SU-DHL-6 (cell line): ENCODE results near the gene ATP11A.

Experiments
- H2AFZ ChIP-seq: fragments of 200-600 bp; sonication (generic); 2 replicates; pipeline ENCODE4 v1.6.1; 2014; ENCODE audit warnings: low read depth, mild to moderate bottlenecking, moderate library complexity, mixed read lengths, antibody characterized with exemption, low read length; ENCODE audit not compliant: severe bottlenecking
- H3F3A ChIP-seq: fragments of 200-600 bp; shearing (Covaris generic); 2 replicates; pipeline ENCODE4 v1.6.0; 2016; ENCODE audit warnings: antibody characterized with exemption, mild to moderate bottlenecking; ENCODE audit not compliant: insufficient read depth
- H3K27ac ChIP-seq: fragments of 200-600 bp; sonication (generic); 2 replicates; pipeline ENCODE4 v1.5.1; 2016; ENCODE audit warnings: low read depth, mild to moderate bottlenecking, low read length, moderate library complexity, mixed read lengths
- H3K27me3 ChIP-seq: fragments of 200-600 bp; sonication (generic), shearing (Covaris generic); 2 replicates; pipeline ENCODE4 v1.6.0; 2014; ENCODE audit warnings: mild to moderate bottlenecking, low read length
- H3K36me3 ChIP-seq: fragments of 200-600 bp; sonication (generic); 2 replicates; pipeline ENCODE4 v1.6.1; 2014; ENCODE audit warnings: mild to moderate bottlenecking, low read length, mixed read lengths
- H3K4me2 ChIP-seq: fragments of 300-600, 200-600 bp; shearing (Covaris generic), sonication (generic); 2 replicates; pipeline ENCODE4 v1.6.0; 2014; ENCODE audit warnings: low read length, low read depth, mild to moderate bottlenecking; ENCODE audit not compliant: poor library complexity, severe bottlenecking
- H3K4me3 ChIP-seq: fragments of 200-600 bp; sonication (generic); 2 replicates; pipeline ENCODE4 v1.5.1; 2014; ENCODE audit warnings: antibody characterized with exemption, low read length, mild to moderate bottlenecking, mixed read lengths; ENCODE audit not compliant: insufficient read depth, poor library complexity, severe bottlenecking
- H3K79me2 ChIP-seq: fragments of 200-600 bp; sonication (generic); 2 replicates; pipeline ENCODE4 v1.6.1; 2014; ENCODE audit warnings: mild to moderate bottlenecking, low read length, moderate library complexity; ENCODE audit not compliant: insufficient read depth
- H3K9ac ChIP-seq: fragments of 200-600 bp; sonication (generic); 2 replicates; pipeline ENCODE4 v1.7.0; 2014; ENCODE audit warnings: mild to moderate bottlenecking, low read length
- H3K9me2 ChIP-seq: fragments of 200-600 bp; sonication (generic); replicated peaks from 2 replicates; pipeline ENCODE4 v1.6.1; 2014; ENCODE audit warnings: low read length; ENCODE audit not compliant: insufficient read depth
- H3K9me3 ChIP-seq: fragments of 200-600 bp; sonication (generic); 2 replicates; pipeline ENCODE4 v1.6.1; 2014; ENCODE audit warnings: low read length, mixed read lengths; ENCODE audit not compliant: insufficient read depth
- H4K20me1 ChIP-seq: fragments of 200-600 bp; sonication (generic); 2 replicates; pipeline ENCODE4 v1.6.1; 2014; ENCODE audit warnings: low read depth, mild to moderate bottlenecking, antibody characterized with exemption, low read length, moderate library complexity, mixed read lengths
- EZH2phosphoT487 ChIP-seq: fragments of 200-600 bp; sonication (generic), shearing (Covaris generic); conservative IDR thresholded peaks from 2 replicates; pipeline ENCODE4 v1.6.1; 2018; ENCODE audit warnings: mild to moderate bottlenecking, antibody characterized with exemption, low read length, moderate library complexity, mixed read lengths
- TF ChIP-seq, protein P1 (sequence below): fragments of 200-600 bp; sonication (generic); IDR thresholded peaks from one replicate; pipeline ENCODE4 v1.5.1; 2017; ENCODE audit warnings: antibody characterized with exemption, mild to moderate bottlenecking, low read length, moderate library complexity; ENCODE audit not compliant: insufficient read depth, poor library complexity, severe bottlenecking

ATP11A gene

DNA sequence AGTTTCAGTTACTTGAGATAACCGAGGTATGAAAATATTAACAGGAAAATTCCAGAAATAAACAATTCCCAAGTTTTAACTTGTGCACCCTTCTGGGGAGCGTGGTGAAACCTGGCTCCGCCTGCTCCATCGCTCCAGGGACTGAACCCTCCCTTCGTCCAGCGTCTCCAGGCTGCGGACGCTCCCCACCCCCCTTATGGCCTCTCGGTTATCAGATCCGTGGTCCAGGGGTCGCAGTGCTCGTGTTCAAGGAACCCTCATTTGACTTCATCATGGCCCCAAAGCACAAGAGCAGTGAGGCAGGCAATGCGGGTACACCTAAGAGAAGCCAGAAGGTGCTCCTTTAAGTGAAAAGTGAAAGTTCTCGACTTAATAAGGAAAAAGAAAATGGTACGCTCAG is 71.1 kb downstream of the ATP11A start:
- H3K79me2 ChIP-seq = no peaks in the 10 kb centered on the region
- no peaks in the 10 kb centered on the region for H3K9me2 ChIP-seq
- H3K4me3 ChIP-seq = no peak overlapping the region
- no peak for TF ChIP-seq EZH2phosphoT487
- TF ChIP-seq, protein P1, sequence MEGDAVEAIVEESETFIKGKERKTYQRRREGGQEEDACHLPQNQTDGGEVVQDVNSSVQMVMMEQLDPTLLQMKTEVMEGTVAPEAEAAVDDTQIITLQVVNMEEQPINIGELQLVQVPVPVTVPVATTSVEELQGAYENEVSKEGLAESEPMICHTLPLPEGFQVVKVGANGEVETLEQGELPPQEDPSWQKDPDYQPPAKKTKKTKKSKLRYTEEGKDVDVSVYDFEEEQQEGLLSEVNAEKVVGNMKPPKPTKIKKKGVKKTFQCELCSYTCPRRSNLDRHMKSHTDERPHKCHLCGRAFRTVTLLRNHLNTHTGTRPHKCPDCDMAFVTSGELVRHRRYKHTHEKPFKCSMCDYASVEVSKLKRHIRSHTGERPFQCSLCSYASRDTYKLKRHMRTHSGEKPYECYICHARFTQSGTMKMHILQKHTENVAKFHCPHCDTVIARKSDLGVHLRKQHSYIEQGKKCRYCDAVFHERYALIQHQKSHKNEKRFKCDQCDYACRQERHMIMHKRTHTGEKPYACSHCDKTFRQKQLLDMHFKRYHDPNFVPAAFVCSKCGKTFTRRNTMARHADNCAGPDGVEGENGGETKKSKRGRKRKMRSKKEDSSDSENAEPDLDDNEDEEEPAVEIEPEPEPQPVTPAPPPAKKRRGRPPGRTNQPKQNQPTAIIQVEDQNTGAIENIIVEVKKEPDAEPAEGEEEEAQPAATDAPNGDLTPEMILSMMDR = no peak
- no peak overlapping the region for H3K9ac ChIP-seq
- no peak overlapping the region for H3K27ac ChIP-seq
- H3F3A ChIP-seq = no peaks in the 10 kb centered on the region
- H4K20me1 ChIP-seq = no peaks in the 10 kb centered on the region
- no peak overlapping the region for H3K4me2 ChIP-seq
- H3K36me3 ChIP-seq = no peaks in the 10 kb centered on the region
- H2AFZ ChIP-seq = no peak overlapping the region
- peaks cover 7% of the 10 kb centered on the region; the same call in 1 of the 2 replicates for H3K9me3 ChIP-seq
- no peaks in the 10 kb centered on the region for H3K27me3 ChIP-seq

DNA sequence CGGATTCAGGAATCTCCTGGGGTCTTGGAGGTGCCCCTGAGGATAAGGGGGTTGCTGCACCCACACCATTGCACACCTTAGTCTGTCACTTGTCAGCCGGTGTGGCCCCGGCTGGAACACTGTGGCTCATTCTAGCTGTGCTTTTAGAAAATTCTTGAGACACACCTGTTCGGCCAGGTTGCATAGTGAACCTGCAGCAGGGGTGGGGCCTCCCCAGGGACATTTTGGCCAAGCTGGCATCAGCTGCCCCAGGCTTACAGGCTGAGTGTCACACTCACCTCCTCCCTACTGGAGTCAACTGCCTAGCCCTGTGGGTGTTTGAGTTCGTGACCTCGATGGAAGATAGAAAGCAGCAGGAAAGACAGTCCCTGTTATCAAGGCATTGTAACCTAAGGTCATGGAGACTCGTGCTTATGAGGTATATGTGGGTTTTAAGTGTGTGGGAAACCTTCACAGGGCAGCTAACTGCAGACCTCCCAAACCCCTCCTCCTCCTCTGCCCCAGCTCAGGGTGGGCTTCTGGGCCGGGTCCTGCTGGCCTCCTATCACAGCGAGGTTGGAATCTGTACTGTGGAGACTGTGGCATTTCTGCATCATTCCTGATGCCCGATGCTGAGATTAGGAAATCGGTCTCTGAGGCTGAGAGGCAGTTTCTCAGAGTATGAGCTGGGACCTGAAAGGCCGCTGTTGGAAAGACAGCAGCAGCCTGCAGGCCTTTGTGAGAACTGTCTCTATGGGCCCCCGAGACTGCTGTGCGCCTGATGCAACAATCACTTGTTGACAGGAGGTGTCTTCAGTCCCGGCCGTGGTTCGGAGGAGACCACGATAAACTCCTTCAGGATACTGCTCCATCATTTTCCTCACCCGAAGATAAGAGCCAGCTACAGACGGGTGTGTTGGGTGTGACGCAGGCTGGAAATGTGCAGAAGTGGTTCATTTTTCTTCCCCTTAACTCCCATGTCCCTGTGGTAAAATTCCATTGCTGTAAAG is 72.2 kb downstream of the ATP11A start:
- H3K36me3 ChIP-seq = no peaks in the 10 kb centered on the region
- H3K4me2 ChIP-seq = no peak overlapping the region
- H3K27ac ChIP-seq = no peak overlapping the region
- H3K79me2 ChIP-seq = no peaks in the 10 kb centered on the region
- no peaks in the 10 kb centered on the region for H4K20me1 ChIP-seq
- no peaks in the 10 kb centered on the region for H3K9me2 ChIP-seq
- TF ChIP-seq, protein P1 = no peak
- no peak for TF ChIP-seq EZH2phosphoT487
- H3K4me3 ChIP-seq = no peak overlapping the region
- no peaks in the 10 kb centered on the region for H3K27me3 ChIP-seq
- H3K9me3 ChIP-seq = peaks cover 7% of the 10 kb centered on the region; the same call in 1 of the 2 replicates
- no peak overlapping the region for H3K9ac ChIP-seq
- no peak overlapping the region for H2AFZ ChIP-seq
- no peaks in the 10 kb centered on the region for H3F3A ChIP-seq

DNA sequence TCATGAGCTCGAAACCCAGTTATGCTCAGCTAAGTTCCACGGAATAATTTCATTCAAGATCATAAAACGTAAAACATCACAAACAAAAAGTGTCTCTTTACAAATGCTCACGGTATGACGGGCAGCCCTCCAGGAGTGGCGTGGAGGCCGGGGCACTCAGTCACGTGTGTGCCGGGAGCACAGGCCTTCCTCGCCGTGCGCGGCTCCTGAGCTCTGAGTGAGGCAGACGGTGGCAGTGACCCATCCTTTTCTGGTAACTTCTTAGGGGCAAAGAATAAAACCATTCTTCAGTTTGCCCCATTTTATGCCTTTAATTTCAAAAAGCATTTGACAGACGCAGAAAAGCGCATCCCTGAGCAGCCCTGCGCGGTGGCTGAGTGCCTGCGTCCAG is 72.8 kb downstream of the ATP11A start:
- Histone ChIP-seq H3K36me3 (no peaks in the 10 kb centered on the region), H3K9ac (no peak overlapping the region), H3K27ac (no peak overlapping the region), H2AFZ (no peak overlapping the region), H3K27me3 (no peaks in the 10 kb centered on the region), H4K20me1 (no peaks in the 10 kb centered on the region), H3K79me2 (no peaks in the 10 kb centered on the region), H3F3A (no peaks in the 10 kb centered on the region), H3K4me3 (no peak overlapping the region), H3K9me3 (peaks cover 7% of the 10 kb centered on the region; the same call in 1 of the 2 replicates), H3K4me2 (no peak overlapping the region), H3K9me2 (no peaks in the 10 kb centered on the region)
- TF ChIP-seq, protein P1 = no peak
- no peak for TF ChIP-seq EZH2phosphoT487
